Osteoblast (primary cell): ENCODE results near the gene SLC6A5. TPM values are rescaled to one million over a fixed set of nuclear protein-coding genes. Genes with fewer than 3 reads are reported as not detected.

Experiments used
- DNase-seq: peaks from one replicate; pipeline ENCODE4 v3.0.0; 2011; ENCODE audit warnings: low spot score, mixed read lengths; ENCODE audit not compliant: insufficient read length; ENCODE audit errors: missing footprints
- H2AFZ ChIP-seq: 2 replicates; pipeline ENCODE4 v1.6.0; 2011; ENCODE audit warnings: mild to moderate bottlenecking, low read length
- H3K27ac ChIP-seq: 2 replicates; pipeline ENCODE4 v1.5.1; 2011; ENCODE audit warnings: mild to moderate bottlenecking, low read depth, low read length, moderate library complexity
- H3K27me3 ChIP-seq: 2 replicates; pipeline ENCODE4 v1.6.0; 2012; ENCODE audit warnings: mild to moderate bottlenecking, control low read depth, inconsistent platforms, low read length, moderate library complexity; ENCODE audit not compliant: insufficient read depth
- H3K36me3 ChIP-seq: 2 replicates; pipeline ENCODE4 v1.5.1; 2011; ENCODE audit warnings: mild to moderate bottlenecking, low read length, control low read depth, moderate library complexity; ENCODE audit not compliant: insufficient read depth
- H3K4me1 ChIP-seq: 2 replicates; pipeline ENCODE4 v1.5.1; 2011; ENCODE audit warnings: mild to moderate bottlenecking, low read length, control low read depth, moderate library complexity; ENCODE audit not compliant: insufficient read depth
- H3K4me2 ChIP-seq: 2 replicates; pipeline ENCODE4 v1.6.0; 2011; ENCODE audit warnings: mild to moderate bottlenecking, low read length; ENCODE audit not compliant: insufficient read depth
- H3K4me3 ChIP-seq: fragments of 200-600 bp; sonication (generic); 3 replicates; pipeline ENCODE4 v1.5.1; 2012; ENCODE audit warnings: mild to moderate bottlenecking, low read length, inconsistent platforms; ENCODE audit not compliant: insufficient read depth
- H3K79me2 ChIP-seq: 2 replicates; pipeline ENCODE4 v1.6.0; 2012; ENCODE audit warnings: mild to moderate bottlenecking, low read length, control low read depth, inconsistent platforms; ENCODE audit not compliant: insufficient read depth
- H3K9me3 ChIP-seq: 2 replicates; pipeline ENCODE4 v1.5.1; 2011; ENCODE audit warnings: low read depth, low read length, control low read depth
- H4K20me1 ChIP-seq: 2 replicates; pipeline ENCODE4 v1.6.0; 2012; ENCODE audit warnings: mild to moderate bottlenecking, low read length, control low read depth; ENCODE audit not compliant: insufficient read depth
- total RNA-seq: library from RNA; depleted of rRNA; stranded (reverse); fragments of >200 nt; gene quantifications from 2 replicates; pipeline ENCODE4 v1.2.3, GENCODE V29; 2012
- TF ChIP-seq, protein P1 (sequence below): IDR thresholded peaks from 2 replicates; pipeline ENCODE4 v1.5.1; 2011; ENCODE audit warnings: mild to moderate bottlenecking, low read depth, low read length, moderate library complexity; ENCODE audit errors: extremely low read depth

SLC6A5 gene
- total RNA-seq, 1 donor = not detected

DNA sequence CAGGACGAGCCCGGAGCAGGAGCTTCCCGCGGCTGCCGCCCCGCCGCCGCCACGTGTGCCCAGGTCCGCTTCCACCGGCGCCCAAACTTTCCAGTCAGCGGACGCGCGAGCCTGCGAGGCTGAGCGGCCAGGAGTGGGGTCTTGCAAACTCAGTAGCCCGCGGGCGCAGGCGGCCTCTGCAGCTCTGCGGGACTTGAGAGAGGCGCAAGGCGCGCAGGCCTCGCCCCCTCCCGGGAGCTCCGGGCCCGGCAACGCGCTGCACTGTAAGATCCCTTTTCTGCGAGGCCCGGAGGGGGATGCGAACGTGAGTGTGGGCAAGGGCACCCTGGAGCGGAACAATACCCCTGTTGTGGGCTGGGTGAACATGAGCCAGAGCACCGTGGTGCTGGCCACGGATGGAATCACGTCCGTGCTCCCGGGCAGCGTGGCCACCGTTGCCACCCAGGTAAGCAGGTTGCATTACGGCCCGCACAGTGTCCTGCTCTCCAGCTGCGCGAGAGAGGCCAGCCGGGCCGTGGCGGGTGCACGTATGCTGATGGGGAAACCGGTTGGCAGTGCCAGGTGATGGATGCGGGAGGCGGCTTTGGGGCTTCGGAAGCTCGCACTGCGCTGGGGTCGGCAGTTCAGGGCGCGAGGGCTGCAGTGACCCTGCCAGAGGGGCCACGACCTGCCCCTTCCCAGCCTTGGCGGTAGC is 2.0 kb downstream of the SLC6A5 start:
- Histone ChIP-seq H3K9me3 (no peaks in the 10 kb centered on the region), H3K4me2 (no peak overlapping the region), H3K36me3 (no peaks in the 10 kb centered on the region), H4K20me1 (no peaks in the 10 kb centered on the region), H3K4me3 (no peak overlapping the region), H3K27ac (no peak overlapping the region), H2AFZ (no peak overlapping the region), H3K27me3 (peaks cover 97% of the 10 kb centered on the region), H3K79me2 (no peaks in the 10 kb centered on the region), H3K4me1 (no peaks in the 10 kb centered on the region)
- TF ChIP-seq, protein P1, sequence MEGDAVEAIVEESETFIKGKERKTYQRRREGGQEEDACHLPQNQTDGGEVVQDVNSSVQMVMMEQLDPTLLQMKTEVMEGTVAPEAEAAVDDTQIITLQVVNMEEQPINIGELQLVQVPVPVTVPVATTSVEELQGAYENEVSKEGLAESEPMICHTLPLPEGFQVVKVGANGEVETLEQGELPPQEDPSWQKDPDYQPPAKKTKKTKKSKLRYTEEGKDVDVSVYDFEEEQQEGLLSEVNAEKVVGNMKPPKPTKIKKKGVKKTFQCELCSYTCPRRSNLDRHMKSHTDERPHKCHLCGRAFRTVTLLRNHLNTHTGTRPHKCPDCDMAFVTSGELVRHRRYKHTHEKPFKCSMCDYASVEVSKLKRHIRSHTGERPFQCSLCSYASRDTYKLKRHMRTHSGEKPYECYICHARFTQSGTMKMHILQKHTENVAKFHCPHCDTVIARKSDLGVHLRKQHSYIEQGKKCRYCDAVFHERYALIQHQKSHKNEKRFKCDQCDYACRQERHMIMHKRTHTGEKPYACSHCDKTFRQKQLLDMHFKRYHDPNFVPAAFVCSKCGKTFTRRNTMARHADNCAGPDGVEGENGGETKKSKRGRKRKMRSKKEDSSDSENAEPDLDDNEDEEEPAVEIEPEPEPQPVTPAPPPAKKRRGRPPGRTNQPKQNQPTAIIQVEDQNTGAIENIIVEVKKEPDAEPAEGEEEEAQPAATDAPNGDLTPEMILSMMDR = no peak
- no peak for DNase-seq

DNA sequence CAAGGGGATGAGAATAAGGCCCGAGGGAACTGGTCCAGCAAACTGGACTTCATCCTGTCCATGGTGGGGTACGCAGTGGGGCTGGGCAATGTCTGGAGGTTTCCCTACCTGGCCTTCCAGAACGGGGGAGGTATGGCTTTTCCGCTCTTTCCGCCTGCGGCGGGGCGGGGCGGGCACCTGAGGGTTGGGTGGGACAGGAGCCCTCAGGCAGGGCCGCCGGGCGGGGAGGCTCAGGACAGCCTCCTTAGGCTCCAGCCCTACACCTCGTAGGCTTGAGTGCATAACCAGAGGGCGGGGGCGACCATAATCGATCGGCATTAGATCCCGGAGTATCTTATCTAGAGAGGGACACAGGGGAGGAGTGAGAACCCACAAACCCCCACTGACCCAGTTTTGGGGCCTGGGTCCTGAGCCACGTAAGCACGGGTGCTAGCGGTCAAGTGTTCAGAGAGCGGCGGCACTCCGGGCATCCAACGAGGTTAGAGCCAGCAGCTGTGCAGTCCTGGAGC is 4.9 kb downstream of the SLC6A5 start:
- no peak overlapping the region for H2AFZ ChIP-seq
- no peaks in the 10 kb centered on the region for H3K79me2 ChIP-seq
- no peaks in the 10 kb centered on the region for H3K9me3 ChIP-seq
- no peaks in the 10 kb centered on the region for H4K20me1 ChIP-seq
- H3K4me2 ChIP-seq = no peak overlapping the region
- TF ChIP-seq, protein P1 = no peak
- no peaks in the 10 kb centered on the region for H3K4me1 ChIP-seq
- no peaks in the 10 kb centered on the region for H3K36me3 ChIP-seq
- no peak overlapping the region for H3K4me3 ChIP-seq
- DNase-seq = no peak
- H3K27me3 ChIP-seq = peaks cover 88% of the 10 kb centered on the region
- no peak overlapping the region for H3K27ac ChIP-seq

DNA sequence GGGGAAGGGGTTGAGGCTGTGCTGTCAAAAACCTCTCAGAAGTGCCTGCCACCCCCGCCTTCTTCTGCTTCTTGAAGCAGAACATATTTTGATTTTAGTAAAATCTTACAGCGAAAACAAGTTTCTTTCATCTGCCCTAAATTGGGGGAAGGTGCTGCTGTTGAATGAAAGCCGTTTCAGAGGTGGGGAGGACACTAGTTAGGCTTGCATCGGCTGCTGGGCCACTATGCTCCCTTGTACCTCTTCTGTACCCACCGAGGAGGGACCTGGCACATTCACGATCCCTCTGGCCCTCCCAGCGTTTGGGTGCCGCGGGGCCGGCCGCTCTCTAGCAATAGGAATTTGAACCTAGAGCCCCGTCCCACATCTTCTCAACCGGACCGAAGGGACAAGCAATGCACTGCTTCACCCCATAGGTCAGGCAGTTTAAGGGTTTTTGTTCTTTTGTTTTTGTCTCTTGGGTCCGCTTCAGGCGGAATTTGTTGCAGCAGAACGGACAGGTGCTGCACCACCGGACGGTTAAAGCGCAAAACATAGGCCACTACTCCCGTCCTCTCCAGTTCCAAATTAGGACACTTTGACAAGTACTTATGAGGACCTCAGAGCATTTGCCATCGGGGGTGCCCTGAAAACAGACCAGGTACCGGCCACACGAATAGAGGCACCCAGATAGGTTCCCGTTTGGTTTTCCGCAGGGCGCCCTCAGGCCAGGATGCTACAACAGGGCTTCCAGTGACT is 5.6 kb downstream of the SLC6A5 start:
- H3K9me3 ChIP-seq = no peaks in the 10 kb centered on the region
- TF ChIP-seq, protein P1 = no peak
- H3K27ac ChIP-seq = no peak overlapping the region
- peaks cover 81% of the 10 kb centered on the region for H3K27me3 ChIP-seq
- peaks cover 4% of the 10 kb centered on the region for H3K4me1 ChIP-seq
- H4K20me1 ChIP-seq = no peaks in the 10 kb centered on the region
- H3K36me3 ChIP-seq = no peaks in the 10 kb centered on the region
- DNase-seq = no peak
- no peak overlapping the region for H3K4me2 ChIP-seq
- no peak overlapping the region for H2AFZ ChIP-seq
- no peak overlapping the region for H3K4me3 ChIP-seq
- no peaks in the 10 kb centered on the region for H3K79me2 ChIP-seq

DNA sequence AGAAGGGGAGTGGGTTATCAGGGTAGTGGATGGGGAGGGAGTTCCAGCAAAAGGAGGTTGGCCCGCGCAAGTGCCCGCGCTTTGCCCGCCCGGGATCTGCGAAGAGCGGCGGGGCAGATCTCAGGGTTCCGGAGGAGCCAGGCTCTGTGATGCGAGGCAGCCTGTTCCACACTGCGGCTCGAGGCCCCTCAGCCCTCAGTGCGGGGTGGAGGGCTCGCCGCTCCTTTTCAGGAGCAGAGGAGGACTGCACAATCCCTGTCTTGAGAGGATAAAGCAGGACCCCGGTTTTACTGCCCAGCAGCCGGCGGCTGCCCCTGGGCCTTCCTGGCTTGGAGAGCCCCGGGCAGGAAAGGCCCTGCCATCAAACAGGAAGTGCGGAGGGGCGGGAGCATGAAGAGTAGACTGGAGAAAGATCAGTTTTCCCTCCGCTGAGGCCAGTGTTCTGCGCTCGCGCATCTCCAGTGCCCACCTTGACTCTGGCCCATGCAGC is 6.2 kb downstream of the SLC6A5 start:
- Histone ChIP-seq H3K9me3 (no peaks in the 10 kb centered on the region), H3K27ac (no peak overlapping the region), H3K79me2 (no peaks in the 10 kb centered on the region), H3K4me2 (no peak overlapping the region), H4K20me1 (no peaks in the 10 kb centered on the region), H3K4me3 (no peak overlapping the region), H2AFZ (no peak overlapping the region), H3K27me3 (peaks cover 75% of the 10 kb centered on the region), H3K36me3 (no peaks in the 10 kb centered on the region), H3K4me1 (peaks cover 4% of the 10 kb centered on the region)
- no peak for DNase-seq
- TF ChIP-seq, protein P1 = no peak
